GM18526 (cell line): ENCODE data around the gene SEMA3B.

Source experiments
- POLR2A ChIP-seq: IDR thresholded peaks from 3 replicates; pipeline ENCODE4 v1.6.1; 2011; ENCODE audit not compliant: insufficient read length; ENCODE audit errors: extremely low read depth

SEMA3B gene

DNA sequence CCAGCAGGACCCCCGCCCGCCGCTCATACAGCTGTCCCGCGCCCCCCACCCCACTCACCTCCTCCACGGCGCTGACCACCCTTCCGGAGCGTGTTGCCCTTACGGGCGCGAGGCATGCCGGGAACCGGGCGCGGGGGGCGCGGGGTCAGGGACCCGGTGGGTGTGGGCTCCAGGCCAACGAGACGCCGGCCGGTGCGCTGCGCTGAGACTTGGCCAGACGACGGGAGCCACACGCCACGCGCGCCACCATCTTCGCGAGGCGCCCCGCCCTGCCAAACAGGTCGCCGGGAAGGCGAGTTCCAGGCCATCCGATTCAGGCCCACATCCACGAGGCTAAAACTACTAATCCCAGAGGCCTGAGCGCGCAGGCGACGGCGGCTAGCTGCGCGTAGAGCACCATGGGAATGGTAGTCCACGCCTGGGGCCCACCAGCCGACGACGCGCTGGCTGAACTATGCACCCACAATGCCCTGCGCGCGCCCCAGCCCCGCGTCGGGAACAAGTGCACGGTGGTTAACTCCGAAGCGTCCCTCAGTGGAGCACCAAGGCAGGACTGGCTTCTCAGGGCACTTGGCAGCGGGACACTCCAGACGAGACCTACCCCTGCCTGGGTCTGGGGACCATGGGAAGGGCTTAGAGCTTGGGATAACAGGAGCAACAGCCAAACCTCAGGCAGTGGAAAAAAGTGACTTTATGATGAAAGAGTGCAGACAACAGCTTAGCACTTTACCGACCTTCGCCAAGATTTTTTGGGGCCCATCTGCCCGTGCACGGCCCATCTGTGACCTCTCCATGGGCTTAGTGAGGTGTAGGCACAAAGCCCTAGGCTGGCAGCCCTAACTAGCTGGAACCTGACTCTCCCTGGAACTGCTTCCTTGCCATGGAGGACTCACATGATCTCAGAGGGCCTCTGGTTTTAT is 23.5 kb downstream of the SEMA3B start, which contains the start of gene IFRD2:
Gene IFRD2, minus strand, starts transcription at position 271 of the 920 bp plus-strand sequence. Its CDS starts 155 bp downstream, at position 116.
- TF ChIP-seq POLR2A: peak; percentile 79

DNA sequence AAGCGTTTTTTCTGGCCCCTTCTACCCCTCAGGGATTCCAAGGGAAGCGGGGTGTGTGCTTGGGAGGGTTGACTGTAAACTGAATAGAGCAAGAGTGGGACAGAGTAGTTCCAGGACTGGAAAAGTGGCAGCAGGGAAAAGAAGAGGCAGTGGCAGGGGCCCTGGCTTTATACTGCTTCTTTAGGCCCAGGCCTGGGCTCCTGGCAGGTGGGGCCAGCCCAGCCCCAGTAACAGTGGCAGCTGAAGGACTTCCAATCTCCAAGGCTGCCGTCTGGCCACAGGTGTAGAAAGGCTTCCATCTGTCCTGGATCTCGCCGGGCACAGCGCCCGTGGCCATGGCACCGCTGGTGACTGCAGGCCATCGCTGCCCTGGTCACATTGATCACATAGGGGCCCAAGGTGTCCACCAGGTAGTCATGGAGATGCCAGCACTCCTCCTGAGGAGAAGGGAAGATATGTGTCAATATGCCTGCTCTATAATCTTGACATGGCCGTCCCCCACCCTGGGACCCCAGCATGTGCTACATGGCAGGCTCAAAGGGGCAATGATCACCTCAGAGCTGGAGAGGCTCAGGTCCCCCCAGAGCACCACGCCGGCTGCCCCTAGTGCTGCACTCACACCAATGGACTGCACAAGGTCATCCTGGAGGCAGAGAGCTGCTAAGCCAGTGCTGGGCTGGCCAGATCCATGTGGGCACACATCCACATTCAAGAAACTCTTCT is 24.3 kb downstream of the SEMA3B start:
- no peak for TF ChIP-seq POLR2A

DNA sequence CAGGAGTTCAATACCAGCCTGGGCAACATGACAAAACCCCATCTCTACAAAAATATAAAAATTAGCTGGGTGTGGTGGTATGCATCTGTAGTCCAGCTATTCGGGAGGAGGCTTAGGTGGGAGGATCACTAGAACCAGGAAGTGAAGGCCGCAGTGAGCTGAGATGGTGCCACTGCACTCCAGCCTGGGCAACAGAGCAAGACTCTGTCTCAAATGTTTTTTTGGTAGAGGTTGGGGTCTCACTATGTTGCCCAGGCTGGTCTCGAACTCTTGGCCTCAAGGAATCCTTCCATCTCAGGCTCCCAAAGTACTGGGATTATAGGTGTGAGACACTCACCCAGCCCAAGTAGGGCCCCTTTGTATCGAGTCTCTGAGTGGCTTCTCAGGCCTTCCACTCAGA is 25.1 kb downstream of the SEMA3B start:
- TF ChIP-seq POLR2A: no peak

DNA sequence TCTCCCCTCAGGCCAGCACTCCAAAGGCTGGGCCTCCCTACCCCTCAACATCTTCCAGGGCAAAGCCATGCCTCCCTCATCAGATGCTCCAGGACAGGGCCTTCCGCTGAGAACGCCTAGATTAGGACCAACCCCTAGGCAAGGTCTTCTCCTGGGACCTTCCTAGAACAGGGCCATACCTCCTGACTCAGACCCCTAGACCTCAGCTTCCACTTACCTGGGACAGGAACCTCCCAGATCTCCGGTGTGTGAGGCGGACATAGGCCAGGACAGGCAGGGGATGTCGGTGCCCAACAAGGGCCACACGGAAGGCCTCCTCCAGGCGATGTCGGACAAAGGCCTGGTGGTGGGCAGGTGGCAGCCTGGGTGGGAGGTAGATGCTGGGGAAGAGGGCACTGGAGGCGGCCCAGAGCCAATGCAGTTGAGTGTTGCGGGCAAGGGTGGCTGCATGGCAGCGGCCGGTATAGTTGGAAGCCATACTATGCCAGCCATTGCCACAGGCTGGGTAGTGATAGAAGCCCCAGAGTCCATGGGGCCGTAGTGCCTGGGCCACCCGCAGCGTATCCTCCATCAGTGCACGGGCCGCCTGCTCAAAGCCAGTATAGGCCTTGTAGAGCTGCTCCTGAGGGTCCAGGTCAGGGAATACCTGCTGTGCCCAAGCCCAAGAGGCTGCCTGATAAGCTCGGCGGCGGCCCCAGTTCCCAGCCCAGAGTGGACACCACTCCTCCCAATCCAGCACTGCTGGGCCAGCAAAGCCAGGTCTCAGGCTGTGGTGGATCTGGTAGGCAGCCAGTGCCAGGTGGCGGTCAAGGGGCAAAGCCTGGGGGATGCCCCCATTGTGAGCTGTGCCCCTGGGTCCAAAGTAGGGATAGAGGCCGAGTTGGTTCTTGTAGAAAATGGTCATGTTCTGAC is 25.8 kb downstream of the SEMA3B start:
- no peak for TF ChIP-seq POLR2A

DNA sequence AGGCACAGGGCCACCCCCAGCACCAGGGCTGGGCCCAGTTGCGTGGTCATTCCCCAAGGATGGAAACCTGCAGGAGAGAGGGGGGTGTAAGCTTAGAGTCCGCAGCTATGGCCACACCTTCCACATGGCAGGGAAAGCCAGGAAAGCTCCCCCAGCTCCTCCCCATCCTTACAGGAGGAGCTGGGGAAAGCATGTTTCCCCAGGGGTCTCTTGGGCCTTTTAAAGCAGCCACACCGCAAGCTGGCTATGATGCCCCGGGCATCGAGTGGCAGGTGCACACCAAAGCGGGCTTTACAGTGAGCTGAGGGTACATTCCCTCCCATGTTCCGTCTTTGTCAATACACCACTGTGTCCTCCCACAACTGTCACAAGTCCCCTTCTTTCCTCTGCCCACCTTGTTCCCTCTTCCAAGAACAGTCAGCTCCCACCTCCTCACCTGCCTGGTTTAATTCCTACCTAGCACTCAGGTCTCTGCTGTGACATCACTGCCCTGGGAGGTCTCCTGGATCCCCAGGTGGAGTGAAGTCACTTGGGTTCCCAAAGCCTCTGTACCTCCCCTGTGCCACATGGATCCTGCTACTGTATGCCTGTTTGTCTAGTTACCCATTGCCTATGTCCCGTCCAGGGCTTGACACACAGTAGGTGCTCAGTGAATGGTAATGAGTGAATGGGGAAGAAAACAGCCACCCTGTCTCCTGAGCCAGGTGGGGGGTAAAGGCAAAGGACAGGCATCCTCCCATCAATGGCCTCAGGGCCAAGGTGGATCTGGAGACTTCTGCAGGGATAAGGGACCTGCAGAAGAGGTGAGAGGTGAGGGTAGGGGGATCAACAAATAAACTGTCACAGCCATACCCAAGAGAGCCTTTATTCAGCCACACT is 26.8 kb downstream of the SEMA3B start:
- TF ChIP-seq POLR2A: no peak

DNA sequence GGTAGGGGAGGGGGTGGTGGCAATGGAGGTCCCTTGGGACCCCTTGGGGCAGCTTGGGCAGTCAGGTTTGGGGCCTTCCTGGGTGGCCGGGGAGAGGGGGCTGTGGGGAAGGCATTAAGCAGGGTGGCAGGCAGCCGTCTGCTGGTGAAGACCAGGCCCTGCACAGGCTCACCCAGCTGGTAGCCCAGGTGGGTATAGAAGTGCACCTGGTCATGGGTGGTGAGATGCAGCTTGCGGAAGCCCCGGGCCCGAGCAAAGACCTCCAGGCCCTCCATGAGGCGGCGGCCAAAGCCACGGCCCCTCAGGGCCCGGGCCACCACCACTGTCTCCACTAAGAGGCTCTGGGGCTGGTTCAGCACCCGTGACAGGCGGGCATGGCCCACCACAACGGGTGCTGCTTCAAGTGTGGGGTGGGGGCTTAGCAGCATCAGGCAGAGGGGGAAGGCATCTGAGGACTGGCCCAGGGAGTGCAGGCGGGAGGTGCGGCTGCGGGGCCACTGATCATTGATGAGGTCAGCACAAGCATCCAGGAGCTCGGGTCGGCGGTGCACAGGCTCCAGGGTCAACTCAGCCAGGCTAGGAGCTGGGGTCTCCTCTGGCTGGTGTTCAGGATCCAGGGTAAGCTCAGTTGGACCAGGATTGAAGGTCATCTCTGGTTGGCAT is 27.9 kb downstream of the SEMA3B start:
- TF ChIP-seq POLR2A: no peak

DNA sequence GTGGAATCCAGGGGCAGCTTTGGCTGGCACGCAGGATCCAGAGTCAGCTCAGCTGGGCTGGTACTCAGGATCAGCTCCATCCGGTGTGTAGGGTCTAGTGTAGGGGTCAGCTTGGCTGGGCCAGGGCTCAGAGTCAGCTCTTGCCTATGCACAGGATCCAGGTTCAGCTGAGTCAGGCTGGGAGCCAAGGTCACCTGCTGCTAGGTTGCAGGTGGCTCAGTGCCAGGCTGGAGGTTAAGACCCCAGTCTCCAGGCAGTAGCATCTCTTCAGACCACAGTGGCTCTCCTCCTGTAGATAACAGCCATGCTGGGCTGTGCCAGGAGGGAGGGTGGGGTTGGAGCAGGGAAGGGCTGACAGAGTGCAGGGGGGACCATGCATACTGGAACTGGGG is 28.4 kb downstream of the SEMA3B start:
- no peak for TF ChIP-seq POLR2A

DNA sequence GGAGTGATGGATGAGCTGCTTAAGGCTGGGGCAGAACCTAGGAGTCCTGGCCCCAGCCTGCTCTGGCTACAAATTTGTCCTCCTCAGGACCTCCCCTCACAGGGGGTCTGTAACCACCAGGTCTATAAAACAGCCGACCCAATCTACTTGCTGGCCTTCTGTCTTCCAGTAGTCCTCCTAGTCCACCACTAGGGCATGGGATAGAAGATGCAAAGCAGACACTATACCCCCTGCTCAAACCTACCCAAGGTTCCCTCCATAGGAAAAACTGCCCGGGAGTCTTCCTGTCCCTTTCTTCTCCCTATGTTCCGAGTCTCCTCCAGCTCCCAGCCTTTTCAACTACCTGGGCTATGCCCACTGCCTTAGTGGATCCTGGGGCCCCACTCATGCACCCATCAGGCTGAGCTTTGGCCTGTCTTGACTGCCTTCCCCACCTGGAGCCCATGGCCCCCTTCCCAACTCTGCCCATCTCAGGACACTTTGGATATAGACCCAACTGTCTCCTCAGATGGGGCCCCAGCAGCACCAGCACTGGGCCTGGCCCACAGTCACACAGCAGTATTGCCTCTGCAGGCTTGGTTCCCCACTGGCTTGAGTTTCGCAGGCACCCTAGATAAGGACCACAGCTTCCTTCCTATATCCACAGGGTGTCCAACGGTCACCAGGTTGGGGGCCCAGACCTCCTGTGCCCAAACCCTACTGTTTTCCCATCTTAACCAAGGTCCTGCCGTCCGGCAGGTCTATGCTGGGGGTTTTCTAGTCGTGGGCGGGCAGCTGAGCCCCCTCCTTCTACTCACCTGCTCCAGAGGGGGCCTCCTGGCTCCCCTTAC is 29.2 kb downstream of the SEMA3B start:
- TF ChIP-seq POLR2A: no peak

DNA sequence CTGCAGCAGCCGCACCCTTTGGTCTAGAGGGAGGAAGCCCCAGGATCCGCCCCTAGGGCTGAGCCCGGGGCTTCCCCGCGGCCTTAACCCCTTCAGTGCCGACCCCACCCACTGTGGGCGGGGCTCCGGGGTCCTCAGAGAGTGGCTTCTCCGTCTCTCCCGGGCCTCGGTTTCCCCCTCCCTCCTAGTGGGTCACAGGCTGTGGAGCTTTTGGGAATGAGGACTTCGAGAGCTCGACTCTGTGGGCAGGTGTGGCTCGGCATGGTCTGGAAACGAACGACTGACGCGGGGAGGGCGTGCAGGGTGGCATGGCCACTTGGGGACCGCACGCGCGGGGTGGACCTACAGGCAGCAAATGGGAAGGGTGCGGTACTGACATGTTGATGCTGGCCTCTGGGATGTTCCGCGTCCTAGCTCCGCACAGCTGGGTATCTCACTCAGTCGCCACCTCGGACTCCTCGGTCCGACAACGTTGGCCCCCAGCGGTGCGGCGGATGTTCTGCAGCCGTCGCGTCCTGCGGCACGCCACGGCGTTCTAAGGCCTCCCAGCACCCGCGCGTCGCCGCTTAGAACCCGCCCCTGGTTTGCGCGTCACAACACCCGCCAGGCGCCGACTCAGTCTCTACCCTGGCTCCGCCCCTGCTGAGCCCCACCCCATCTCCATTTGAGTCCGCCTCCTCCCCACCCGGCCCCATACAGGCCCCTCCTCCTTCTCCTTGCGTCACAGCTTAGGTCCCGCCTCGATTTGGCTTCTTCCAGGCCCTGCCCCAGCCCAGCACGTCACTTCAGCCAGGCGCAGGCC is 30.1 kb downstream of the SEMA3B start, which contains the start of the genes HYAL3 and NAA80:
Gene HYAL3, minus strand, starts transcription at position 570 of the 802 bp plus-strand sequence. CDS start 3,803 bp downstream, outside the sequence.
Gene NAA80, minus strand, starts transcription at position 570 of the 802 bp plus-strand sequence. CDS start 1,942 bp downstream, outside the sequence.
- TF ChIP-seq POLR2A: peak; percentile 79

DNA sequence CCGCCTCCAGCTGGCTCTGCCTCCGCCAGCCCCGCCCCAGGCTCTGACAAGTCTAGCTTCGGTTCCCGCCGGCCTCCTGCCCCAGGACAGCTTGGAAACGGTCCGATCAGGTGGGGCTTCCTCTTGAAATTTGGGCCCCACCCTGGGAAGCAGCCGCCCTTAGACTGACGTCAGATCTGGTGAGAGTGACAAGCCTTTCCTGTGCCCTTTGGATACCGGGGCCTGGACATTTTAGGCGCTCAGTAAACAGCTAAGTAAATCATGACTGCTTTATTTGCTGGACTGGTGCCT is 30.6 kb downstream of the SEMA3B start:
- TF ChIP-seq POLR2A: no peak

DNA sequence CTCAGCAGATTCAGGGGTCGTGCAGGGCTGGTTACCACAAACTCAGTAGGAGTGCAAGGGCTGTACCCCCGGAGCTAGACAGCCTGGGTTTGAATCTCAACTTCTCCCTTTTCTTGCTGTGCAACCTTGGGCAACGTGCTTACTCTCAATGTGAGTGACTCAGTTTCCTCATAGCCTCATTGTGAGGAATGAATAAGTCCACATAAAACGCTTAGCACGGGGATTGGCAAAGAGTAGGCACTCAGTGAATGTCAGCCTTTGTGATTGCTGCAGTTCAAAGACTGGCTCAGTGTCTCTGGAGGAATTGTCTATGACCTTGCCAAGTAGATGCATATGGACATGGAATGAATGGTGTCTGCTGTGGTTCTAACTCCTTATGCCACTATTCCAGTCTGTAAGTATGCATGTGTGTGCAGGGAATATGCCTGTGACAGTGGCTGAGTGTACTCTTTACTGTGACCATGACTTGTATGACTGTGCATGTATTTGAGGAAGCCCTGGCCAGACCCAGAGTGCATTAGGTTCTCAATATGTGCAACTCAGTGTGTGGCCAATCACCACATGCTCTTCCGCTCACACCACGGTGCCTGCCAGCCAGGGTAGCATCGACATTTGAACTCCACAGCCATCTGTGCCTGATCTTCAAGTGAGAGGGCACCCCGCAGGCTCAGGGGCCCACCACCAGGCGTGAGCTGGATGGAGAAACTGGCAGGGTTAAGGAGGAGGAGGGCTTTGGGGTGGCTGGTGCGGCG is 31.2 kb downstream of the SEMA3B start:
- no peak for TF ChIP-seq POLR2A

DNA sequence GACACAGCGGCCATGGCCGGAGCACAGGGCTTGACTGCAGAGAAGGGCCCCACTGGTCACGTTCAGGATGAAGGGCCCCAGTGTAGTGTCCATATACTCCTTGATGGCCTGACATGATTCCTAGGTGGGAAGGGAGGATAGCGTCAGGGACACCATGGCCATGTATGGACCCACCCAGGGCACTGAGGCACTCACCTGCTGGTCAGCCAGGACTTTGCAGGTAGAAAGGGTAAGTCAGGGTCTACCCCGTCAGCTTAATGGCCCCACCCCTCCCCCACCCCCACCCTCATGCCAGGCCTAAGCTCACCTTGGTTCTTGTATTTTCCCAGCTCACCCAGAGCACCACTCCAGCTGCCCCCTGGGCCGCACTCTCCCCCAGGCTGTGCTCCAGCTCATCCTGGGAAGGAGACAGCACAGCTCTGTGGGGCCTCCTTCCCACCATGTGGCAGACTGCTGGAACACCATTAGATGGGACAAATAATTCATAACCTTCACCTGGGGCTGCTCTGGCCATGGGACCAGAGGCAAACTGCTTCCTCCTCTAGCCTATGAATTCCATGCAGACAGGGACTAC is 31.8 kb downstream of the SEMA3B start:
- TF ChIP-seq POLR2A: no peak
